GM21576 (cell line): ENCODE results near the gene VWCE.
"Not testable (repeated sequence)": the region's sequence is repeated elsewhere in the genome, so short reads cannot be mapped to it uniquely, and the experiment has no call there.

Experiments used
- ATAC-seq: cut with Tn5 transposase; IDR thresholded peaks from one replicate; pipeline ENCODE4 v1.9.1; 2021; ENCODE audit warnings: mild to moderate bottlenecking, moderate library complexity; ENCODE audit not compliant: unreplicated experiment

VWCE gene

GRCh38 chr11:61219016-61219415, 76.1 kb downstream of the VWCE start:
- not testable (repeated sequence) for ATAC-seq

DNA sequence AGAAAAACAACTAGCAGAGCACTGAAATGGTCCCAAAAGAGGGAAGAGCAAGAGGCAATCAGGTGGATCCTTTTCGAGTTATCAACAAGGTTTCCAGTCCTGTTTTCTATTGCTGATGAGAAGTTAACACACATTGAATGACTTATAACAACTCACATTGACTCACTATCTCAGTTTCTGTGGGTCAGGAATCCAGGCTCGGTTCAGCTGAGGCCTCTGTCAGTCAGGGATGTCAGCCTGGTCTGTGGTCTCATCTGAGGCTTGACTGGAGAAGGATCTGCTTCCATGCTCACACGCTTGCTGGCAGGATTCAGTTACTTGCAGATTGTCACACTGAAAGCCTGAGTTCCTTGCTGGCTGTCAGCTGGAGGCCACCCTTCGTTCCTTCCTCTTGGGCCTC, 76.8 kb downstream of the VWCE start:
- not testable (repeated sequence) for ATAC-seq

DNA sequence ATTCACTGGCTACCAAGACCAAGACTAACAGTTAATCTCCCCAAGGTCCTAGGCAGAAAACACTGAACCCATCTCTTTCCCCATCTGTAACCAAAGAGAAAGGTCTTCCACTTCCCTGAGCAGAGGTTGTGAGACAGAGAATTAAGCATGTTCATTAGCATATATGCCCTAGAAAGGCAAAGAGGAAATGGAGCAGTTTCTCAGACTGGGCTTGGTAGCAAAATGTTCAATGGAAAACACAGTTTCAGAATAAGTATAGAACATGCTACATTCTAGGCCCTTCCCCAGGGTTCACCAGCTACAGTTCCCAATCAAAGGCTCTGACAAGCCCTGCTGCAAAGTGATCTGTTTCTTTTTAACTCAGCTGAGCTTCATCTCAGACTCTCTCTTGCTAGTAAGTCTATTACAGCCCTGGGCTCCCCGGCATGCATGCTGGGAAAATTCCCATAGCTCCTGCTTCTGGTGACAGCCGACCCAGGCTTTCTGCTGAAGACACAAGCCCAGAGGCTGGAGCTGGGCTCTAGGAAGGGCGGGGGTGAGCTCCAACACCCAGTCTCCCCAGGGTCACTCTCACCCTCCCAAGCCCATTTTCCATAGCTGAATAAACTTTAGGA, 81.3 kb downstream of the VWCE start:
- ATAC-seq: not testable (repeated sequence)

GRCh38 chr11:61212202-61212601, 82.9 kb downstream of the VWCE start:
- ATAC-seq: not testable (repeated sequence)

- not testable (repeated sequence) for ATAC-seq
Measured at GRCh38 chr11:61211327-61211952, 83.7 kb downstream of the VWCE start.

DNA sequence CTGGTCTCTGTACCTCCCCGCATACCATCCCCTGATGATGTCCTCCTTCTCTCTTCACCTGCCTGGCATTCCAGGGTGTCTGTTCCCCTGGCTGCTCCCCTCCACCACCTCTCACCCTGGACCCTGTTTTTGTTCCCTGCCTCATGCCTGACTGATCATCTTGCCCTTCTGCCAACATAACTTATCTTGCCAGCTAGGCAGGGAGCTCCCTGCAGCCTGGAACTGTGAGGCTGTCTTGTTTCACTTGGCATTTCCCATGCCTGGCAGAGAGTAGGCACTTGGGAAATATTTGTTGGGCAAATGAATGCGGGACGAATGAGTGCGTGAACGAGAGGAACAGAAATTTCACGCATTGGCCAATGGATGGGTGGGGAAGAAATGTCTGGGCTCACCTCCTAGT, 84.5 kb downstream of the VWCE start:
- not testable (repeated sequence) for ATAC-seq
